Peyer's patch (tissue), 4 donors: ENCODE measurements around the gene PAK1. TPM values are rescaled to one million over a fixed set of nuclear protein-coding genes. Genes with fewer than 3 reads are reported as not detected.

ENCODE experiments used
- DNase-seq, 3 donors: peaks; one replicate each; pipeline ENCODE4 v3.0.0-alpha.2; 2017 to 2019
- H3K27ac ChIP-seq, 4 donors: fragments of 200-600 bp; sonication (generic); one replicate each; pipeline ENCODE4 v1.5.1; 2016 to 2019
- H3K27me3 ChIP-seq, 2 donors: fragments of 200-600 bp; sonication (generic); one replicate each; pipeline ENCODE4 v1.5.1; 2019
- H3K36me3 ChIP-seq, 3 donors: fragments of 200-600 bp; sonication (generic); one replicate each; pipeline ENCODE4 v1.5.1; 2016 to 2019
- H3K4me1 ChIP-seq, 4 donors: fragments of 200-600 bp; sonication (generic); one replicate each; pipeline ENCODE4 v1.5.1; 2016 to 2019
- H3K4me3 ChIP-seq, 4 donors: fragments of 200-600 bp; sonication (generic); 1 replicate in 3 of 4; 2 replicates in 1 of 4; pipeline ENCODE4 v1.5.1; 2016 to 2019; ENCODE audit warnings: mild to moderate bottlenecking in 1 of 4
- H3K9me3 ChIP-seq, 4 donors: fragments of 200-600 bp; sonication (generic); one replicate each; pipeline ENCODE4 v1.5.1; 2016 to 2019; ENCODE audit warnings: mild to moderate bottlenecking in 1 of 4
- CTCF ChIP-seq, 6 experiments: fragments of 450-650 bp in 4 of 6; fragments of 200-600 bp in 2 of 6; sonication (generic) in 1 of 6; IDR thresholded peaks; one replicate each; pipeline ENCODE4 v1.5.1; 2017 to 2019; ENCODE audit warnings: antibody characterized with exemption in 6 of 6, mild to moderate bottlenecking in 3 of 6, moderate library complexity in 1 of 6
- POLR2A ChIP-seq, 2 donors: fragments of 450-650 bp; IDR thresholded peaks; one replicate each; pipeline ENCODE4 v1.5.1; 2017; ENCODE audit warnings: antibody characterized with exemption in 2 of 2, mild to moderate bottlenecking in 2 of 2, moderate library complexity in 2 of 2
- total RNA-seq, 4 donors: library from RNA; depleted of rRNA; stranded (reverse); fragments of >200 nt; gene quantifications; one replicate each; pipeline ENCODE4 v1.1.0, GENCODE V29; 2016

PAK1 gene
- total RNA-seq, 4 donors from 2014 or later, result 60.2 to 127 (median 103) TPM

- Histone ChIP-seq H3K4me1 (peaks cover 0 to 25% (median 0%) of the 10 kb centered on the region in 4 donors), H3K9me3 (no peaks in the 10 kb centered on the region), H3K27me3 (no peaks in the 10 kb centered on the region), H3K36me3 (no peaks in the 10 kb centered on the region), H3K4me3 (no peak overlapping the region), H3K27ac (no peak overlapping the region)
- DNase-seq, result no peak
- no peak for TF ChIP-seq CTCF (IDR thresholded peaks at IDR 0.05)
- no peak for TF ChIP-seq POLR2A (IDR thresholded peaks at IDR 0.05)
These were observed 70.7 kb downstream of the PAK1 start for GRCh38 chr11:77403211-77403610.

GRCh38 chr11:77402218-77402556 is 71.7 kb downstream of the PAK1 start:
- Histone ChIP-seq H3K4me3 (no peak overlapping the region), H3K27me3 (no peaks in the 10 kb centered on the region), H3K4me1 (peaks cover 0 to 17% (median 0%) of the 10 kb centered on the region in 4 donors), H3K27ac (no peak overlapping the region), H3K9me3 (no peaks in the 10 kb centered on the region), H3K36me3 (no peaks in the 10 kb centered on the region)
- TF ChIP-seq POLR2A (IDR thresholded peaks at IDR 0.05), result no peak
- no peak for TF ChIP-seq CTCF (IDR thresholded peaks at IDR 0.05)
- no peak for DNase-seq

- Histone ChIP-seq H3K27ac (no peak overlapping the region), H3K4me1 (peaks cover 0 to 17% (median 0%) of the 10 kb centered on the region in 4 donors), H3K27me3 (no peaks in the 10 kb centered on the region), H3K4me3 (no peak overlapping the region), H3K36me3 (no peaks in the 10 kb centered on the region), H3K9me3 (no peaks in the 10 kb centered on the region)
- DNase-seq, result no peak
- TF ChIP-seq POLR2A (IDR thresholded peaks at IDR 0.05) (no peak), CTCF (IDR thresholded peaks at IDR 0.05) (no peak)
These were observed 72.2 kb downstream of the PAK1 start for GRCh38 chr11:77401486-77402217.

DNA sequence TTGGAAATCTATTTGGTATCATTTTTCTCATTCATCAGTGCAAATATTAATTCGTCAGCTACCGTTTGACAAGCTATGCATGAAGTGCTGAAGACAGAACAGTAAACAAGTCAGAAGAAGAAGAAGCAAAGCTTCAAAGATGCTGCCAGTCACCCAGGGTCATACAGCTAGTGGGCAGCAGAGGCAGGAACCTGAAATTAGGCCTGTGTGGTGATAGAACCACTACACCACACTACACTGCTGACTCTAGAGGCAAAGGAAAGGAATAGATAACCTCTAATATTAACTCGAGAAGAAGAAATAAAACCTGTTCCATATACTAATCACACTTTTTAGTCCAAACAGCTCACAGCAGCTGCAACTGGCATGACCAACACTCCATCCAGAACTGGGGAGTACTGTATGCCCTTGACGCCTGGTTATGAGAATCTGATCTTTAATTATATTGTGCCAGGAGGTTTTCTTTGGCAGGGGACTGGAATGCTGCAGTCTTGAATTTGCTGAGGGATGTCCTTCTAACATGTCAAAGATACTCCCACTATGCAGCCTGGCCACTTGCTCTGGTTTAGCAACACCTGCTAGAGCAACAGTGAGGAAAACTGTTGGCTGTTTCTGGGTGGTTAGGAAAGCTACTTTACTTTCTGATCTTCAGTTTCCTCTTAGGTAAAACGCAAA is 73.0 kb downstream of the PAK1 start:
- no peak for TF ChIP-seq POLR2A (IDR thresholded peaks at IDR 0.05)
- no peak for TF ChIP-seq CTCF (IDR thresholded peaks at IDR 0.05)
- Histone ChIP-seq H3K27me3 (no peaks in the 10 kb centered on the region), H3K4me1 (peaks cover 0 to 18% (median 0%) of the 10 kb centered on the region in 4 donors), H3K27ac (no peak overlapping the region), H3K4me3 (no peak overlapping the region), H3K36me3 (no peaks in the 10 kb centered on the region), H3K9me3 (no peaks in the 10 kb centered on the region)
- no peak for DNase-seq

DNA sequence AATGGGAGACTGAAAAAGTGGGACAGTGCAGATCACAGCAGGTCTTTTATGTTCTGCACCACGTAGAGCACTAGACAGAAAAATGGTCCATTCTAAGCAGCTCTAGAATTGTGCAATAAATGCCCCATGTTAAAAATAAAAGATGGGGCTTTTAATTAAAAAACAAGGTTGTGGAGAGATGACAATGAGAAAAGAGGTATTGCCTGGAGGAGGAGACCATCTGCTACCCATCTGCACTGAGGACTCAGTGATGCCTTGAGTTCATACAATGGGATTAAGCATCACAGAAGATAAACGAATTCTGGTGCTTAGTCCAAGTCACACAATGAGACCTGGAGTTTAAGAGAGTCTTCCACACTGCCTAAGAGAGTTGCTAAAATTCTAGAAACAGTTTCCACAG is 73.6 kb downstream of the PAK1 start:
- DNase-seq, result no peak
- no peaks in the 10 kb centered on the region for H3K9me3 ChIP-seq
- peaks cover 0 to 21% (median 0%) of the 10 kb centered on the region in 4 donors for H3K4me1 ChIP-seq
- TF ChIP-seq CTCF (IDR thresholded peaks at IDR 0.05), result no peak
- TF ChIP-seq POLR2A (IDR thresholded peaks at IDR 0.05), result no peak
- no peak overlapping the region for H3K4me3 ChIP-seq
- H3K27ac ChIP-seq, result no peak overlapping the region
- no peaks in the 10 kb centered on the region for H3K27me3 ChIP-seq
- H3K36me3 ChIP-seq, result no peaks in the 10 kb centered on the region
